ENCODE results near the gene PPP2R5C. TPM values are rescaled to one million over a fixed set of nuclear protein-coding genes. Genes with fewer than 3 reads are reported as not detected.
"Not testable (repeated sequence)": the region's sequence is repeated elsewhere in the genome, so short reads cannot be mapped to it uniquely, and the experiment has no call there.

The PPP2R5C gene
- 100 to 1,000 TPM; 252 to 268 TPM for total RNA-seq

GRCh38 chr14:101761032-101761880 is at the start of gene PPP2R5C:
PPP2R5C (plus strand) TSS chr14:101761709; CDS start chr14:101761894, 185 bp downstream.
- Mint-ChIP-seq H3K27ac (peak within 1 kb of the TSS; percentile 75), H3K36me3 (peaks cover 18% of the 10 kb centered on the region), H3K9me3 (no peaks in the 10 kb centered on the region), H3K4me1 (ENCODE audit: low read depth) (peaks cover 46% of the 10 kb centered on the region), H3K27me3 (no peaks in the 10 kb centered on the region), H3K4me3 (peak within 1 kb of the TSS; percentile 87)
- ChIA-PET POLR2A (interaction anchor here (0.7 to 2.7 kb wide), 6 partner anchors 27 to 62 kb away, joined by 3 to 13 read pairs (median 6); no protein-coding TSS in a partner anchor), CTCF (interaction anchor here (1.9 to 4.2 kb wide), 4 partner anchors 10 to 84 kb away, joined by 6 to 36 read pairs (median 20); no protein-coding TSS in a partner anchor)
- DNase-seq = peak; percentile 91
- intact Hi-C loops (cut with micrococcal nuclease) = loop anchor here (2.0 to 10.0 kb wide), 7 partner anchors 38 to 1571 kb away; partner anchors contain the start of genes EIF5, HSP90AA1, YY1 and ZNF839

- CTCF ChIA-PET = not testable (repeated sequence)
- peaks cover 26% of the 10 kb centered on the region for H3K4me1 Mint-ChIP-seq (ENCODE audit: low read depth)
Observed at GRCh38 chr14:101711857-101712233, 49.7 kb upstream of the PPP2R5C start.

DNA sequence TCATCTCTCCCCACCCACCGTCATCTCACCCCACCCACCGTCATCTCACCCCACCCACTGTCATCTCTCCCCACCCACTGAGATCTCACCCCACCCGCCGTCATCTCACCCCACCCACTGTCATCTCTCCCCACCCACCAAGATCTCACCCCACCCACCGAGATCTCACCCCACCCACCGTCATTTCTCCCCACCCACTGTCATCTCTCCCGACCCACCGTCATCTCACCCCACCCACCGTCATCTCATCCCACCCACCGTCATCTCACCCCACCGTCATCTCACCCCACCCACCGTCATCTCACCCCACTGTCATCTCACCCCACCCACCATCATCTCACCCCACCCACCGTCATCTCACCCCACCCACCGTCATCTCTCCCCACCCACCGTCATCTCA is 49.2 kb upstream of the PPP2R5C start:
- H3K4me1 Mint-ChIP-seq (ENCODE audit: low read depth) = peaks cover 22% of the 10 kb centered on the region
- H3K9me3 Mint-ChIP-seq; CTCF ChIA-PET; POLR2A ChIA-PET; H3K36me3 Mint-ChIP-seq; intact Hi-C loops (cut with micrococcal nuclease); H3K27ac Mint-ChIP-seq; H3K4me3 Mint-ChIP-seq; DNase-seq; H3K27me3 Mint-ChIP-seq: not testable (repeated sequence)

More at GRCh38 chr14:101711857-101712233, 49.7 kb upstream of the PPP2R5C start:
- DNase-seq; POLR2A ChIA-PET; H3K4me3 Mint-ChIP-seq; intact Hi-C loops (cut with micrococcal nuclease); H3K27ac Mint-ChIP-seq; H3K27me3 Mint-ChIP-seq; H3K36me3 Mint-ChIP-seq; H3K9me3 Mint-ChIP-seq: not testable (repeated sequence)

DNA sequence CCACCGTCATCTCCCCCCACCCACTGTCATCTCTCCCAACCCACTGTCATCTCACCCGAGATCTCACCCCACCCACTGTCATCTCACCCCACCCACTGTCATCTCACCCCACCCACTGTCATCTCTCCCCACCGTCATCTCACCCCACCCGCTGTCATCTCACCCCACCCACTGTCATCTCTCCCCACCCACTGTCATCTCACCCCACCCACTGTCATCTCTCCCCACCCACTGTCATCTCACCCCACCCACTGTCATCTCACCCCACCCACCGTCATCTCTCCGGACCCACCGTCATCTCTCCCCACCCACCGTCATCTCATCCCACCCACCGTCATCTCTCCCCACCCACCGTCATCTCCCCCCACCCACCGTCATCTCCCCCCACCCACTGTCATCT is 48.4 kb upstream of the PPP2R5C start:
- H3K9me3 Mint-ChIP-seq; H3K4me3 Mint-ChIP-seq; POLR2A ChIA-PET; CTCF ChIA-PET; H3K27me3 Mint-ChIP-seq; DNase-seq; H3K27ac Mint-ChIP-seq; H3K36me3 Mint-ChIP-seq; intact Hi-C loops (cut with micrococcal nuclease): not testable (repeated sequence)
- peaks cover 14% of the 10 kb centered on the region for H3K4me1 Mint-ChIP-seq (ENCODE audit: low read depth)

DNA sequence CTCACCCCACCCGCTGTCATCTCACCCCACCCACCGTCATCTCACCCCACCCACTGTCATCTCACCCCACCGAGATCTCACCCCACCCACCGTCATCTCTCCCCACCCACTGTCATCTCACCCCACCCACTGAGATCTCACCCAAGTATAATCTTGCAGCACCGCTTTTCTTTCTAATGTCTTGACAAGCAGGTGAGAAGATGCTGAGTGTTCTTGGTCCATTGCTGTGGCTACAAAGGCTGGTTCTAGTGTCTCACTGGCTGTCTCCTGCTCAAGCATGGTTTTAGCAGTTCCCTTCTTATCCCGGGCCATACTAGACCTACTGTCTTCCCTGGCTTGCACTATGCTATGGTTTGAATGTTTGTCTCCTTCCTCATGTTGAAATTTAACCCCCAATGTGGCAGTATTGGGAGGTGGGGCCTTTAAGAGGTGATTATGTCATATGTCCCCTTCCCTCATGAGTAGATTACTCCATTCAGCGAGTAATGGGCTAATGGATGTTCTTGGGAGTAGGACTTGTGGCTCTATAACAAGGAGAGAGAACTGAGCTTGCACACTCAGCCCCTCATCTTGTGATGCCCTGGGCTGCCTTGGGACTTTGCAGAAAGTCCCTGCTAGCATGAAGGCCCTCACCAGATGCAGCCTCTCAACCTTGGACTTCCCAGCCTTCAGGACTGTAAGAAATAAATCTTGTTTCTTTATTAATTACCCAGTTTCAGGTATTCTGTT is 47.7 kb upstream of the PPP2R5C start:
- POLR2A ChIA-PET = no interaction called here
- intact Hi-C loops (cut with micrococcal nuclease) = no loop called here
- no peak overlapping the region for H3K4me3 Mint-ChIP-seq
- peaks cover 12% of the 10 kb centered on the region for H3K4me1 Mint-ChIP-seq (ENCODE audit: low read depth)
- peaks cover 7% of the 10 kb centered on the region for H3K9me3 Mint-ChIP-seq
- no peak for DNase-seq
- no peak overlapping the region for H3K27ac Mint-ChIP-seq
- CTCF ChIA-PET = no interaction called here
- H3K27me3 Mint-ChIP-seq = no peaks in the 10 kb centered on the region
- H3K36me3 Mint-ChIP-seq = no peaks in the 10 kb centered on the region

GRCh38 chr14:101714394-101714793 is 47.1 kb upstream of the PPP2R5C start:
- DNase-seq = no peak
- H3K9me3 Mint-ChIP-seq = peaks cover 7% of the 10 kb centered on the region
- CTCF ChIA-PET = no interaction called here
- H3K4me1 Mint-ChIP-seq (ENCODE audit: low read depth) = peaks cover 17% of the 10 kb centered on the region
- H3K27me3 Mint-ChIP-seq = no peaks in the 10 kb centered on the region
- POLR2A ChIA-PET = no interaction called here
- H3K36me3 Mint-ChIP-seq = no peaks in the 10 kb centered on the region
- intact Hi-C loops (cut with micrococcal nuclease) = no loop called here
- H3K4me3 Mint-ChIP-seq = no peak overlapping the region
- no peak overlapping the region for H3K27ac Mint-ChIP-seq

- POLR2A ChIA-PET = no interaction called here
- H3K27ac Mint-ChIP-seq = peak overlapping the region; percentile 40
- CTCF ChIA-PET = no interaction called here
- H3K36me3 Mint-ChIP-seq = no peaks in the 10 kb centered on the region
- no peak overlapping the region for H3K4me3 Mint-ChIP-seq
- peaks cover 24% of the 10 kb centered on the region for H3K4me1 Mint-ChIP-seq (ENCODE audit: low read depth)
- DNase-seq = no peak
- intact Hi-C loops (cut with micrococcal nuclease) = no loop called here
- H3K9me3 Mint-ChIP-seq = peaks cover 7% of the 10 kb centered on the region
- H3K27me3 Mint-ChIP-seq = no peaks in the 10 kb centered on the region
Observed at GRCh38 chr14:101715210-101716076, 46.1 kb upstream of the PPP2R5C start.

DNA sequence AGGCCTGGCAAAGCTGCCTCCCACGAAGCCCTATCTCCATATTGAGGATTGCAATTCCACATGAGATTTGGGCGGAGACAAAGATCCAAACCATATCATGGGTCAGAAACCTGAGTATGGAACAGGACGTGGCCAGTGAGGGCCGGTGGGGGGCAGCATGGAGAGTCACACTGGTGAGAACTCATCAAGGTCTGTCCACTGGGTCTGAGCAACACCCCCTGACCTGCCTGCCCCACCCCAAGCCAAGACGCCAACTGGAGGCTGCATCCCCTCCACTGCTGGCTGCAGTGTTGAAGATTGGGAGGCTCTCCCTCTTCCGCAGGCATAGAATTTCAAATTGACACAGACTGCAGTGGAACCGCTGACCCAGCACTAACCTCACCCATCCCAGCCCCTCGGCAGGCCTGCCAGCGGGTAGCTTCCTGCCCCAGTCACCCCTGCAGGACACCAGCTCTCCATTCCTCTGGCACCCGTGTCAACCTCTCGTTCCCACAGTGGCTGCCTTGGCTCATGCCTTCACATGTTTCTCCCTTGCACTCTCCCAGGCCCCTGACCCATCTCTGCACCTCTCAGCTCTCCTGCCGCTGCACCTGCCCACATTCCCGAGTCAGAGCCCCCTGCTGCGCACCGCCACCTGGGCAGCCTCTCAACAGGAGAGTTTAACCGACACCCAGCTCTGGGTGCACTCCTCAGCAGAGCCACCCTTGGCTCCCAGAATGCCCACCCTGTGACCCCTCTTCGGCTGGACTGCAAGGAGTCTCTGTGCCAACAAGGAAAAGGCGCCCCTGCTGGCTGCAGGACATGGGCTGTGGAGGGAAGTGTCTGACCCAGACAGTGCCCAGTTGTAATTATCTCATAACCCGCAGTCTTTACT is 45.2 kb upstream of the PPP2R5C start:
- POLR2A ChIA-PET = no interaction called here
- intact Hi-C loops (cut with micrococcal nuclease) = no loop called here
- no peak overlapping the region for H3K4me3 Mint-ChIP-seq
- H3K9me3 Mint-ChIP-seq = peaks cover 7% of the 10 kb centered on the region
- no peaks in the 10 kb centered on the region for H3K36me3 Mint-ChIP-seq
- CTCF ChIA-PET = interaction anchor here (0.7 to 1.7 kb wide), 2 partner anchors 9 to 1375 kb away, joined by 3 to 6 read pairs; no protein-coding TSS in a partner anchor
- no peaks in the 10 kb centered on the region for H3K27me3 Mint-ChIP-seq
- peaks cover 26% of the 10 kb centered on the region for H3K4me1 Mint-ChIP-seq (ENCODE audit: low read depth)
- H3K27ac Mint-ChIP-seq = no peak overlapping the region
- DNase-seq = no peak

DNA sequence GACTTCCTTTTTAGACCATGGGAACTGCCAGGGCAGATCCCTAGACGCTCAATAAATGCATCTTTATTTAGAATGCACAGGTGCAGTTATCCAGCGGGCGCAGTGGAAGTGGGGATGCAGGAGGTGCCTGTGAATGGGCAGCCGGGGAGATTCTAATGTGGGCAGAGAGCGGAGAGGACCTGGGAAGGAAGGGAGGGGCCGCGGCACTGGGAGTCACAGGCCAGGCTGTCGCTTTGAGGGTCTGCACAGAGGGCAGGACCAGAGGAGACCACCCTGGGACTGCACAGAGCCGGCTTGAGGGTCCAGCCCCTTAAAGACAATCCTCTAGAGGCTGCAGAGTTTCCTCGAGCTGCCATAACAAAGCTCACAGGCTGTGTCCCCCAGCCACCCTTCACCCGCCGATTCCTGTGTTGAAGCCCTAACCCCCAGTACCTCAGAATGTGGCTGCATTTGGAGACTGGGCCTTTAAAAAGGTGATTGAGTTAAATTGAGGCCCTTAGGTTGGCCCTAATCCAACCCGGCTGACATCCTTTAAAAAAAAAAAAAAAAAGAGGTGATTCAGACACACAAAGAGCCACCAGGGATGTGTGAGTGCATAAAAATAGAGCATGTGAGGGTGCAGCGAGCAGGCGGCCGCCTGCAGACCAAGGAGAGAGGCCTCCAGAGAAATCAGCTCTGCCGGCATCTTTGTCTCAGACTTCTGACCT is 44.4 kb upstream of the PPP2R5C start:
- ChIA-PET POLR2A (no interaction called here), CTCF (interaction anchor here (0.7 to 1.7 kb wide), 2 partner anchors 10 to 1376 kb away, joined by 3 to 6 read pairs; no protein-coding TSS in a partner anchor)
- H3K27ac Mint-ChIP-seq = no peak overlapping the region
- no peaks in the 10 kb centered on the region for H3K36me3 Mint-ChIP-seq
- no peaks in the 10 kb centered on the region for H3K27me3 Mint-ChIP-seq
- no peak overlapping the region for H3K4me3 Mint-ChIP-seq
- intact Hi-C loops (cut with micrococcal nuclease) = no loop called here
- DNase-seq = peak; percentile 8
- H3K9me3 Mint-ChIP-seq = peaks cover 7% of the 10 kb centered on the region
- H3K4me1 Mint-ChIP-seq (ENCODE audit: low read depth) = peaks cover 30% of the 10 kb centered on the region

DNA sequence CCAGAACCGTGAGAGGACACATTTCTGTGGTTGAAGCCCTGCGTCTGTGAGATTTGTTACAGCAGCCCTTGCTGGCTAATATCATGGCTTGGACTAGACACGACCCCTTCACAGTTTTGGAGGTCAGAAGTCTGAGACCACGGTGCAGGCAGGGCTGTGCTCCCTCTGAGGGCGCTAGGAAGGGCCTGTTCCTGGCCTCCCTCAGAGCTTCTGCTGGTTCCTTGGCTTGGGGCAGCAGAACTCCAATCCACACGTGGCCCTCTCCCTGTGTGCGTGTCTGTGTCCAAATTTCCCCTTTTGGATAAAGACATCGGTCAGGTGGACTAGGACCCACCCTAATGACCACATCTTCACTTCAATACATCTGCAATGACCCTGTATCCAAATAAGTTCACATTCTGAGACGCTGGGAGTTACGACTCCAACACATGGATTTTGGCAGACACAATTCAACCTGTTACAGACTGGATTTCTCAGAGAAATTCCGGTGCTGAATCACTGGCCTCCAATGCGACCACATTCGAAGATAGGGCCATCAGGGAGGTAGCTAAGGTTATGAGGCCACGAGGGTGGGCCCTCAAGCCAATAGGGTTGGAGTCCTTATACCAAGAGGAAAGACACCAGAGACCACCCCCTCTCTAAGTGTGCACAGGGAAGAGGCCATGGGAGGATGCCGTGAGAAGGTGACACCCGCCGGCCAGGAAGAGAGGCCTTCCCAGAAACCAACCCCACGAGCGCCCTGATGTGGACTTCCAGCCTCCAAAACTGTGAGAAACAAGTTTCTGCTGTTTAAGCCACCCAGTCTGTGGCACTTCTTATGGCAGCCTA is 43.6 kb upstream of the PPP2R5C start:
- peaks cover 7% of the 10 kb centered on the region for H3K9me3 Mint-ChIP-seq
- intact Hi-C loops (cut with micrococcal nuclease) = no loop called here
- no peak overlapping the region for H3K27ac Mint-ChIP-seq
- no peaks in the 10 kb centered on the region for H3K27me3 Mint-ChIP-seq
- ChIA-PET CTCF (interaction anchor here (0.6 to 1.7 kb wide), 4 partner anchors 11 to 790 kb away, joined by 3 to 6 read pairs (median 4); no protein-coding TSS in a partner anchor), POLR2A (no interaction called here)
- H3K4me1 Mint-ChIP-seq (ENCODE audit: low read depth) = peaks cover 37% of the 10 kb centered on the region
- DNase-seq = peak; percentile 5
- no peak overlapping the region for H3K4me3 Mint-ChIP-seq
- H3K36me3 Mint-ChIP-seq = no peaks in the 10 kb centered on the region
